Placental epithelial cell (primary cell): Measurements from ENCODE around the gene CELF1. TPM values are rescaled to one million over a fixed set of nuclear protein-coding genes. Genes with fewer than 3 reads are reported as not detected.

Experiments used
- small RNA-seq: library from RNA; depleted of rRNA; stranded (forward); fragments of <200 nt; gene quantifications from one replicate; pipeline ENCODE3, GENCODE V24; 2012
- total RNA-seq: library from RNA; depleted of rRNA; stranded (reverse); fragments of >200 nt; gene quantifications from 2 replicates; pipeline ENCODE4 v1.2.3, GENCODE V29; 2012

Gene CELF1
- total RNA-seq = 84.4 and 123 TPM in 2 replicates

GRCh38 chr11:47552566-47553405 lies at the start of gene CELF1:
CELF1 (minus strand) TSS chr11:47553132; CDS start chr11:47499523, 53,609 bp downstream.

DNA sequence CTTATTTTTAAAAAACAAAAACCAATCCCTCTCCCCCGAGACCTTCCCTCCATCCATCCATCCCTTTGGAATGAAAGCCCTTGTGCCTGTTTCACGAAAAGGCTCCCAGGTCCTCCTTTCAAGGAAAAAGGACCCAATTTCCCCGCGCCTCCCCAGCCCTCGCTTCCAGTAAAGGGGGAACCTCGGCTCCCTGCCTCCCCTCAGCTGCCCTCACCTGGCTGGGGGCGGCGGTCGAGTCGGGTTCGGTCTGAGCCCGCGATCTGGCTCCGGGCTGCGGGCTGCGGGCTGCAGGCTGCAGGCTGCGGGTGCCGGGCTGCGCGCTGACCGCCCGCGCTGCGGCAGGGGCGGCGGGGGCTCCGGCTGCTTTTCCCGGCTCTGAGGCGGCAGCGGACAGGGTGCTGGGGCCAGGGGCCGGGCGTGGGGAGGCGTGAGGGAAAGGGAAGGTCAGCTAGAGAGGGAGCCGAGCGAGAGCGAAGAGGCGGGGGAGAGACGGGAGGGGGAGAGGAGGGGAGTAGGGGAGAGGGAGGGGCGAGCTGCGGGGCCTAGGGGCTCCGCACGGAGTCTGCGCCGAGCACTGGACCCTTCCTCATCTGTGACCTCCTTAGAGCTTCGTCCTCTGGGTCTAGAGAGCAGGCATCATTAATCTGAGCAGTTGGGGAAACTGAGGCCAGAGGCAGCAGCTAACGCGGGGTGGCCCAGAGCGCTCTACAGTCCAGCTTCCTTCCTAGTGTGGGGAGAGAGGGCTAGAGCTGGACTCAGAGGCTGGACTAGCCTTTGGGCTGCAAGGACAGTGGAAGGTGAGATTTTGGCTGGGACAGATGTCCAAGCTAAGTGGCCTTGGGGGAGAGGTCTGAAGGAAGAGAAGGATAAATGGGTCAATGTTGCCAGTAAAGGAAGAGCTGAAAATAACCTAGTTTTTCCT lies 41.3 kb upstream of the CELF1 start, which contains the start of gene C1QTNF4:
Gene C1QTNF4 (minus strand): TSS at position 478 of the 922 bp plus-strand sequence. CDS start 3,601 bp downstream, outside the sequence.

GRCh38 chr11:47586098-47586855 lies 33.3 kb upstream of the CELF1 start, which contains the start of gene FAM180B:
FAM180B (plus strand) TSS chr11:47586678; CDS start chr11:47586769, 91 bp downstream.

GRCh38 chr11:47578524-47579494 lies 25.9 kb upstream of the CELF1 start, which contains the start of the genes KBTBD4 and NDUFS3:
KBTBD4 (minus strand) TSS chr11:47578970; CDS start chr11:47578951, 19 bp downstream.
NDUFS3 (plus strand) TSS chr11:47579074; CDS start chr11:47579092, 18 bp downstream.

DNA sequence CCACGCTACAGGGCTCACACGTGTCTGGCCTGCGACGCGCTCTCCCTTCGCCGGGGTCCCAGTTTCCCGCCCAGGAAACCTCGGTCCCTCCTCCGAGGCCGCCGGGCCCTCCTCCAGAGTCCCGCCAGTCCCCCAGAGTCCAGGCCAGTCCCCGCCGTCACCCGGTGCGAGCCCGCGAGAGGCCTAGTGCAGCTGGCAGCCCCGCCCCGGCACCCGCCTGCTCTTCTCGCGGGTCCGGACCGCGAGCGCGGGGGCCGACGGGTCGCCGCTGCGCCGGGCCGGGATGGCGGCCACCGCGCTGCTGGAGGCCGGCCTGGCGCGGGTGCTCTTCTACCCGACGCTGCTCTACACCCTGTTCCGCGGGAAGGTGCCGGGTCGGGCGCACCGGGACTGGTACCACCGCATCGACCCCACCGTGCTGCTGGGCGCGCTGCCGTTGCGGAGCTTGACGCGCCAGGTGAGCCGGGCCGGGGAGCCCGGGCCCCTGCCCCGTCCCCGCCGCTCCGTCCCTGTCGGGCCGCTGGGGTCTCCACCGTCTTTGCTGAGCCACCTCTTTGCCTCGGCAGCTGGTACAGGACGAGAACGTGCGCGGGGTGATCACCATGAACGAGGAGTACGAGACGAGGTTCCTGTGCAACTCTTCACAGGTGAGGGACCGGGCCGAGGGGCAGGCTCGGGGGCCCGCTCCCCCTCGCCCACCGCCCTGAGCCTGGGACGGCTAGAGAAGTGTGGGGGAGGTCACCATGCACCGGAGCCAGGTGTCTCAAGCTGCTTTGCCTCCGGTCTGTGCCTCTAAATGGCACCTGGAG lies 12.6 kb upstream of the CELF1 start, which contains the start of gene PTPMT1:
Gene PTPMT1 (plus strand): TSS at position 260 of the 809 bp plus-strand sequence. CDS start 24 bp downstream, at position 284.

GRCh38 chr11:47448566-47449427 lies 104.1 kb downstream of the CELF1 start, which contains the start of gene RAPSN:
RAPSN (minus strand) TSS chr11:47449136; CDS start chr11:47448964, 172 bp downstream.

GRCh38 chr11:47426062-47426956 lies 126.6 kb downstream of the CELF1 start, which contains the start of gene PSMC3:
PSMC3 (minus strand) TSS chr11:47426439; CDS start chr11:47426279, 160 bp downstream.

Small RNAs within 50 kb of the gene (small RNA-seq; reads per million reads assigned to genes)
- gene RN7SL652P (0.09 reads per million), gene RNU5E-10P (not detected)

Other genes with a start within 250 kb of the CELF1 start
- not detected in 2 replicates for gene MYBPC3, start 200.4 kb downstream of the CELF1 start, total RNA-seq
- not detected in 2 replicates for gene SPI1, start 174.6 kb downstream of the CELF1 start, total RNA-seq
- gene SLC39A13, start 144.5 kb downstream of the CELF1 start, total RNA-seq = 51.0 and 138 TPM in 2 replicates
- gene PSMC3, start 126.7 kb downstream of the CELF1 start, total RNA-seq = 122 and 195 TPM in 2 replicates
- 0.79 and 1.6 TPM in 2 replicates for gene RAPSN, start 104.0 kb downstream of the CELF1 start, total RNA-seq
- 38.1 and 79.4 TPM in 2 replicates for gene PTPMT1, start 12.5 kb upstream of the CELF1 start, total RNA-seq
- gene KBTBD4, start 25.8 kb upstream of the CELF1 start, total RNA-seq = 20.4 and 34.4 TPM in 2 replicates
- 53.0 and 71.9 TPM in 2 replicates for gene NDUFS3, start 25.9 kb upstream of the CELF1 start, total RNA-seq
- gene FAM180B, start 33.5 kb upstream of the CELF1 start, total RNA-seq = under 0.01 TPM in 1 of 2 replicates, not detected in the other
- 2.0 and 3.6 TPM in 2 replicates for gene C1QTNF4, start 41.3 kb upstream of the CELF1 start, total RNA-seq
- gene MTCH2, start 89.4 kb upstream of the CELF1 start, total RNA-seq = 41.2 and 117 TPM in 2 replicates
- 6.4 and 9.4 TPM in 2 replicates for gene AGBL2, start 162.2 kb upstream of the CELF1 start, total RNA-seq
- gene FNBP4, start 214.2 kb upstream of the CELF1 start, total RNA-seq = 54.8 and 109 TPM in 2 replicates